Heart left ventricle (tissue), 16 donors: ENCODE results near the gene MICAL2. TPM values are rescaled to one million over a fixed set of nuclear protein-coding genes. Genes with fewer than 3 reads are reported as not detected.

Experiments
- ATAC-seq, 4 donors: fragments of 200-7000 bp; cut with Tn5 transposase; one replicate each; pipeline ENCODE4 v1.9.1; 2020 to 2022; ENCODE audit warnings: moderate library complexity in 4 of 4, mild to moderate bottlenecking in 3 of 4, moderate number of reproducible peaks in 1 of 4
- DNase-seq, 5 donors: peaks; one replicate each; pipeline ENCODE4 v3.0.0-alpha.2; 2020
- H3K27ac ChIP-seq, 12 donors: fragments of 200-600 bp; sonication (generic) in 4 of 12; one replicate each; pipeline versions ENCODE4 v1.5.0 to v1.8.0; 2016 to 2022; ENCODE audit warnings: mild to moderate bottlenecking in 2 of 12
- H3K27me3 ChIP-seq, 9 donors: fragments of 200-600 bp; sonication (generic) in 2 of 9; one replicate each; pipeline versions ENCODE4 v1.5.1 to v1.8.0; 2016 to 2022; ENCODE audit warnings: mild to moderate bottlenecking in 3 of 9
- H3K36me3 ChIP-seq, 9 donors: fragments of 200-600 bp; sonication (generic) in 2 of 9; one replicate each; pipeline versions ENCODE4 v1.5.0 to v1.8.0; 2018 to 2022; ENCODE audit warnings: mild to moderate bottlenecking in 2 of 9
- H3K4me1 ChIP-seq, 12 donors: fragments of 200-600 bp; sonication (generic) in 4 of 12; one replicate each; pipeline versions ENCODE4 v1.5.0 to v1.8.0; 2016 to 2022; ENCODE audit warnings: mild to moderate bottlenecking in 3 of 12
- H3K4me3 ChIP-seq, 12 donors: fragments of 200-600 bp; sonication (generic) in 4 of 12; one replicate each; pipeline versions ENCODE4 v1.5.0 to v1.8.0; 2017 to 2022; ENCODE audit warnings: mild to moderate bottlenecking in 9 of 12, moderate library complexity in 4 of 12
- H3K9me3 ChIP-seq, 12 donors: fragments of 200-600 bp; sonication (generic) in 4 of 12; one replicate each; pipeline versions ENCODE4 v1.5.0 to v1.8.0; 2016 to 2022; ENCODE audit warnings: mild to moderate bottlenecking in 1 of 12
- POLR2A ChIP-seq, 2 donors: fragments of 450-650 bp; IDR thresholded peaks; one replicate each; pipeline ENCODE4 v1.6.1; 2017; ENCODE audit warnings: antibody characterized with exemption in 2 of 2, mild to moderate bottlenecking in 2 of 2, moderate library complexity in 2 of 2
- WGBS, 4 donors: extraction: QIAGEN DNeasy Blood & Tissue Kit in 2 of 4; methylation state at CpG; one replicate each; pipeline versions ENCODE4 v1.1.5 to v1.1.7; 2013 to 2018; 5-methylcytosine and 5-hydroxymethylcytosine counted together
- intact Hi-C, 10 donors: fragments of 100-400 bp; cut with DNase I; formaldehyde crosslinking; loops; one replicate each; pipeline versions ENCODE4 v1.11.1 to v1.14.2; 2022
- polyA plus RNA-seq, 2 donors: library from polyadenylated mRNA; stranded (reverse); fragments of 200-250 nt; gene quantifications; one replicate each; pipeline ENCODE4 v1.2.3, GENCODE V29; 2013
- total RNA-seq, 9 donors: library from RNA; depleted of rRNA in 2 of 9; stranded (reverse); fragments of >200 nt in 2 of 9; fragmentation: NEBNext Ultra II Directional in 3 of 9; extraction: Animal tissue kit (Norgen Biotek cat#: 25700) in 3 of 9; gene quantifications; one replicate each; pipeline versions ENCODE4 v1.1.0 to v1.2.4, GENCODE V29; 2016 to 2023
- TF ChIP-seq, protein P1 (sequence below), 12 donors: fragments of 200-600 bp; sonication (generic) in 4 of 12; IDR thresholded peaks; one replicate each; pipeline versions ENCODE4 v1.5.0 to v1.8.0; 2018 to 2022; ENCODE audit warnings: antibody characterized with exemption in 12 of 12, mild to moderate bottlenecking in 5 of 12
- donor health status: ischemic (EF 13 %, LVEDD 7.1; RV severe dilation, severe dysfunction).
- donor health status: healthy with polysubstance abuse.
- donor health status: DM: no; HTN: yes; CAD: no.
- donor health status: DM: no; HTN: no; CAD: no.
- donor health status: ischemic (EF 25% LVEDD 6.9; RV normal size, moderate dysfunction).
- donor health status: ischemic (EF 25% LVEDD 5.7; RV mildly dilated, moderate dysfunction).
- donor health status: healthy.
- donor health status: DM: yes; HTN: yes; CAD: no.
- donor health status: ischemic (EF 35%, LVEDD 5.7; RV mildly dilated, moderate dysfunction).
- donor health status: nonischemic (EF 11% LVEDD 7.7; RV severe dilation, severe dysfunction).
- donor health status: DM: yes; HTN: yes; CAD: no.
- donor health status: PGD.
- donor health status: ischemic (EF 29% LVEDD 5.4; RV normal size, mild dysfunction).
- donor health status: nonischemic (EF 23%, LVEDD 6.1; RV moderate dilation, normal function).

The MICAL2 gene
- total and polyA plus RNA-seq, 11 donors: 37.6 to 110 (median 86.4) TPM

GRCh38 chr11:12123799-12124198 lies 13.4 kb downstream of the MICAL2 start:
- no peaks in the 10 kb centered on the region for H3K27me3 ChIP-seq
- no peak for TF ChIP-seq POLR2A (IDR thresholded peaks at IDR 0.05)
- TF ChIP-seq, protein P1, sequence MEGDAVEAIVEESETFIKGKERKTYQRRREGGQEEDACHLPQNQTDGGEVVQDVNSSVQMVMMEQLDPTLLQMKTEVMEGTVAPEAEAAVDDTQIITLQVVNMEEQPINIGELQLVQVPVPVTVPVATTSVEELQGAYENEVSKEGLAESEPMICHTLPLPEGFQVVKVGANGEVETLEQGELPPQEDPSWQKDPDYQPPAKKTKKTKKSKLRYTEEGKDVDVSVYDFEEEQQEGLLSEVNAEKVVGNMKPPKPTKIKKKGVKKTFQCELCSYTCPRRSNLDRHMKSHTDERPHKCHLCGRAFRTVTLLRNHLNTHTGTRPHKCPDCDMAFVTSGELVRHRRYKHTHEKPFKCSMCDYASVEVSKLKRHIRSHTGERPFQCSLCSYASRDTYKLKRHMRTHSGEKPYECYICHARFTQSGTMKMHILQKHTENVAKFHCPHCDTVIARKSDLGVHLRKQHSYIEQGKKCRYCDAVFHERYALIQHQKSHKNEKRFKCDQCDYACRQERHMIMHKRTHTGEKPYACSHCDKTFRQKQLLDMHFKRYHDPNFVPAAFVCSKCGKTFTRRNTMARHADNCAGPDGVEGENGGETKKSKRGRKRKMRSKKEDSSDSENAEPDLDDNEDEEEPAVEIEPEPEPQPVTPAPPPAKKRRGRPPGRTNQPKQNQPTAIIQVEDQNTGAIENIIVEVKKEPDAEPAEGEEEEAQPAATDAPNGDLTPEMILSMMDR (IDR thresholded peaks at IDR 0.05): no peak
- peaks cover 0 to 80% (median 54%) of the 10 kb centered on the region in 12 donors for H3K4me1 ChIP-seq
- no peak for ATAC-seq
- H3K27ac ChIP-seq: peak overlapping the region in 2 of 12 donors; percentile 18 to 68
- WGBS, 4 donors: 64 to 75% (median 69%) methylated on average over 3 of the region's 3 CpGs
- no peak overlapping the region for H3K4me3 ChIP-seq
- H3K9me3 ChIP-seq: no peaks in the 10 kb centered on the region
- H3K36me3 ChIP-seq: no peaks in the 10 kb centered on the region
- intact Hi-C loops: no loop called here
- no peak for DNase-seq

DNA sequence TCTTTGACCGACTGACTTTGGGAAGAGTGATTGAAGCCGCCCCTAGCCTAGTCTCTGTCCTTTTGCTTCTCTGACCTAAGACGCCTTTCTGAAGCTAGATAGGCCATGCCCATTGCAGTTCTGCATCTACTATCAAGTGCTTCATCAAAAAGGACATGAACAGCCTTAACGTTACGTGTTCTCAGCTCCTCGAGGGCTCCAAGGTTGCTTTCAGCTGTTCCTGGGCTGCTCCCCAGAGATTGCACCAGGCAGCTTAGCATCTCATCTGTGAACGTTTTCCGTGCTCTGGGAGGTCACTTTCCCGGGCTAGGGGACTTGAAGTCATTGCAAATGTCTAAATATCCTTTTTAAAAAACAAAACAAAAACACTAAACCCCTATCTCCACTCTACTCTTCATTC lies 13.9 kb downstream of the MICAL2 start:
- H3K36me3 ChIP-seq: no peaks in the 10 kb centered on the region
- intact Hi-C loops: no loop called here
- H3K4me1 ChIP-seq: peaks cover 0 to 79% (median 49%) of the 10 kb centered on the region in 12 donors
- no peaks in the 10 kb centered on the region for H3K9me3 ChIP-seq
- no peak overlapping the region for H3K4me3 ChIP-seq
- WGBS, 4 donors: 66 to 79% (median 75%) methylated on average over 9 of the region's 9 CpGs
- peak overlapping the region in 6 of 12 donors; percentile 6 to 68 (median 22) for H3K27ac ChIP-seq
- no peak for DNase-seq
- ATAC-seq: no peak
- H3K27me3 ChIP-seq: no peaks in the 10 kb centered on the region
- TF ChIP-seq, protein P1 (IDR thresholded peaks at IDR 0.05): no peak
- no peak for TF ChIP-seq POLR2A (IDR thresholded peaks at IDR 0.05)

GRCh38 chr11:12125609-12126149 lies 15.3 kb downstream of the MICAL2 start:
- H3K36me3 ChIP-seq: no peaks in the 10 kb centered on the region
- H3K27ac ChIP-seq: no peak overlapping the region
- H3K27me3 ChIP-seq: no peaks in the 10 kb centered on the region
- intact Hi-C loops: no loop called here
- no peak overlapping the region for H3K4me3 ChIP-seq
- WGBS, 4 donors: 68 to 74% (median 72%) methylated on average over 4 of the region's 4 CpGs
- no peaks in the 10 kb centered on the region for H3K9me3 ChIP-seq
- peaks cover 0 to 78% (median 43%) of the 10 kb centered on the region in 12 donors for H3K4me1 ChIP-seq
- ATAC-seq: no peak
- TF ChIP-seq, protein P1 (IDR thresholded peaks at IDR 0.05): no peak
- TF ChIP-seq POLR2A (IDR thresholded peaks at IDR 0.05): no peak
- DNase-seq: no peak

DNA sequence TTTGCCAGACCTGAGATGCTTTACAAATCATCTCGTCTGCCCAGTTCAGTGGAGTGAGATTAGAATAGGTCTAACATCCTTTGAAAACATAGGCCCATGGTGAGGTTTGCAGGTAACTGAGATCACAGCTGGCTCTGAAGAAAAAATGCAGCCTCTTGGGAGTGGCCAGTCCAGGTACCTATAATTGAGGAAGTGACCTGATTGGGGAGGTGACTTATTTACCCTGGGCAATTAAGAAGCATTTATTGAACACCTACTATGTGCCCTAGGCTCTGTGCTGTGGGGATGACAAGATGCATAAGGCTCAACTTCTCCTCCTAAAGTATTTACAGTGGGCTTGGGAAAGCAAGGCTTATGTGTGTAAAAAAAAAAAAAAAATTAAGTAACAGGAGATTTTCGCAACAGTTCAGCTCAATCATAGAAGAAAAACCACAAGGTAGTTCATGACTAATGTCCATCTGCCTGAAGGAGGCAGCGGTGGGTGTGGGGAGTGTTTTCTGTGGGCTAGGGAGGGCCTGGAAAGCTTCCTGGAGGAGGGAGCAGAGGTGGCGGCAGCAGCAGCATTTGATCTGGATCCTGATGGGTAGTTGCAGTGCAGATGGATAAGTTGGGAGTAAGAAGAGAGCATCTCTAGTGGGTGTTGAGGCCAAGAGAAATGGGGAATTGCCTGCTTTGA lies 16.1 kb downstream of the MICAL2 start:
- Histone ChIP-seq H3K9me3 (no peaks in the 10 kb centered on the region), H3K36me3 (no peaks in the 10 kb centered on the region), H3K27me3 (no peaks in the 10 kb centered on the region), H3K4me3 (no peak overlapping the region), H3K27ac (no peak overlapping the region), H3K4me1 (peaks cover 0 to 82% (median 39%) of the 10 kb centered on the region in 12 donors)
- DNase-seq (no peak), ATAC-seq (no peak)
- 67 to 80% (median 74%) methylated on average over 4 of the region's 4 CpGs for WGBS, 4 donors
- TF ChIP-seq POLR2A (IDR thresholded peaks at IDR 0.05): no peak
- TF ChIP-seq, protein P1 (IDR thresholded peaks at IDR 0.05): no peak
- intact Hi-C loops: no loop called here
